GM10847 (cell line): ENCODE results near the gene GAREM1.

Source experiments
- POLR2A ChIP-seq: IDR thresholded peaks from 2 replicates; pipeline ENCODE4 v1.6.1; 2011; ENCODE audit not compliant: insufficient read length; ENCODE audit errors: extremely low read depth

GAREM1 gene

GRCh38 chr18:32333781-32334180, 136.9 kb downstream of the GAREM1 start:
- TF ChIP-seq POLR2A = no peak

GRCh38 chr18:32332708-32333107, 138.0 kb downstream of the GAREM1 start:
- TF ChIP-seq POLR2A = no peak

- TF ChIP-seq POLR2A = no peak
These were observed 141.7 kb downstream of the GAREM1 start for GRCh38 chr18:32328974-32329373.

GRCh38 chr18:32328379-32328778, 142.3 kb downstream of the GAREM1 start:
- no peak for TF ChIP-seq POLR2A

- no peak for TF ChIP-seq POLR2A
These were observed 144.0 kb downstream of the GAREM1 start for GRCh38 chr18:32326450-32327308.

- no peak for TF ChIP-seq POLR2A
These were observed 146.5 kb downstream of the GAREM1 start for GRCh38 chr18:32324181-32324580.

- no peak for TF ChIP-seq POLR2A
These were observed 148.9 kb downstream of the GAREM1 start for GRCh38 chr18:32321826-32322225.

- no peak for TF ChIP-seq POLR2A
These were observed 151.6 kb downstream of the GAREM1 start for GRCh38 chr18:32319084-32319483.

GRCh38 chr18:32318581-32318980, 152.1 kb downstream of the GAREM1 start:
- no peak for TF ChIP-seq POLR2A

GRCh38 chr18:32317651-32318050, 153.0 kb downstream of the GAREM1 start:
- TF ChIP-seq POLR2A = no peak

- TF ChIP-seq POLR2A = no peak
These were observed 154.8 kb downstream of the GAREM1 start for GRCh38 chr18:32315881-32316280.

- TF ChIP-seq POLR2A = no peak
These were observed 159.9 kb downstream of the GAREM1 start for GRCh38 chr18:32310774-32311173.

- no peak for TF ChIP-seq POLR2A
These were observed 160.6 kb downstream of the GAREM1 start for GRCh38 chr18:32310101-32310500.

- no peak for TF ChIP-seq POLR2A
These were observed 162.1 kb downstream of the GAREM1 start for GRCh38 chr18:32308493-32309120.

- TF ChIP-seq POLR2A = no peak
These were observed 167.3 kb downstream of the GAREM1 start for GRCh38 chr18:32303400-32303799.

- no peak for TF ChIP-seq POLR2A
These were observed 167.9 kb downstream of the GAREM1 start for GRCh38 chr18:32302806-32303205.
